GM12878 (cell line): ENCODE measurements around the gene YARS1. TPM values are rescaled to one million over a fixed set of nuclear protein-coding genes. Genes with fewer than 3 reads are reported as not detected.

Source experiments
- ATAC-seq: fragments of 200-7000 bp; cut with Tn5 transposase; 3 replicates; pipeline ENCODE4 v1.9.1; 2020; ENCODE audit warnings: mild to moderate bottlenecking, moderate library complexity
- BruUV-seq: library from RNA; stranded (reverse); fragments of 400-500 nt; replicated peaks from 2 replicates; lab custom pipeline; 2021; lab: Mats Ljungman, UMichigan
- CTCF ChIA-PET: fragments of 300-600 bp; sonication (Branson Sonifier 250); formaldehyde crosslinking; extraction: SDS; loops from one replicate; lab custom pipeline; 2021; ENCODE audit warnings: inconsistent platforms; lab: Yijun Ruan, JAX
- POLR2A ChIA-PET: fragments of 350-600 bp; formaldehyde crosslinking; extraction: SDS; loops from one replicate; lab custom pipeline; 2021; ENCODE audit warnings: inconsistent platforms; lab: Charles Lee
- RAD21 ChIA-PET: fragments of 300-600 bp; sonication (Branson Sonifier 250); formaldehyde crosslinking; loops from one replicate; lab custom pipeline; 2023; ENCODE audit warnings: antibody characterized with exemption; ENCODE audit not compliant: unreplicated experiment; lab: Charles Lee
- SMC1A ChIA-PET: fragments of 300-600 bp; sonication (Branson Sonifier 250); formaldehyde crosslinking; loops from one replicate; lab custom pipeline; 2023; ENCODE audit not compliant: unreplicated experiment, uncharacterized antibody; lab: Charles Lee
- DNase-seq: peaks from one replicate; pipeline ENCODE4 v3.0.0-alpha.2; 2011; ENCODE audit warnings: low read depth, low spot score
- FAIRE-seq: peaks from 3 replicates; lab custom pipeline; 2011; peaks lifted over from hg19 to GRCh38; lab: Jason Lieb, UNC
- H2AFZ ChIP-seq: 2 replicates; pipeline ENCODE4 v1.6.0; 2011; ENCODE audit warnings: low read depth, low read length, control low read depth; ENCODE audit not compliant: control insufficient read depth
- H3K27ac ChIP-seq: 2 replicates; pipeline ENCODE4 v1.5.1; 2011; ENCODE audit warnings: control low read depth; ENCODE audit not compliant: control insufficient read depth, insufficient read depth
- H3K27me3 ChIP-seq, 2 experiments: replicated peaks in 1 of 2; 2 replicates each; pipeline versions ENCODE4 v1.6.0 to v1.6.1; 2011; ENCODE audit warnings: low read length in 1 of 2; ENCODE audit not compliant: control insufficient read depth in 2 of 2, insufficient read depth in 2 of 2
- H3K36me3 ChIP-seq, 2 experiments: 2 replicates each; pipeline ENCODE4 v1.5.1; 2011; ENCODE audit warnings: low read length in 1 of 2; ENCODE audit not compliant: control insufficient read depth in 2 of 2, insufficient read depth in 2 of 2
- H3K4me1 ChIP-seq: 2 replicates; pipeline ENCODE4 v1.6.1; 2011; ENCODE audit warnings: mild to moderate bottlenecking, low read length, moderate library complexity, mixed read lengths; ENCODE audit not compliant: control insufficient read depth, insufficient read depth
- H3K4me2 ChIP-seq: 2 replicates; pipeline ENCODE4 v1.6.0; 2011; ENCODE audit warnings: control low read depth; ENCODE audit not compliant: control insufficient read depth, insufficient read depth
- H3K4me3 ChIP-seq: fragments of 200-600 bp; sonication (generic); 2 replicates; pipeline ENCODE4 v1.5.1; 2016
- H3K79me2 ChIP-seq: 2 replicates; pipeline ENCODE4 v1.6.0; 2011; ENCODE audit warnings: low read length; ENCODE audit not compliant: control insufficient read depth, insufficient read depth
- H3K9ac ChIP-seq: 2 replicates; pipeline ENCODE4 v1.8.0; 2011; ENCODE audit warnings: low read length, control low read depth, mixed read lengths; ENCODE audit not compliant: control insufficient read depth, insufficient read depth
- H3K9me3 ChIP-seq: replicated peaks from 3 replicates; pipeline ENCODE4 v1.5.1; 2011; ENCODE audit warnings: mild to moderate bottlenecking, low read length; ENCODE audit not compliant: control insufficient read depth, insufficient read depth
- H4K20me1 ChIP-seq: 2 replicates; pipeline ENCODE4 v1.6.0; 2011; ENCODE audit not compliant: control insufficient read depth, insufficient read depth
- BCL11A ChIP-seq: IDR thresholded peaks from 2 replicates; pipeline ENCODE4 v1.6.1; 2011; ENCODE audit warnings: low read depth, low read length
- MLLT1 ChIP-seq: fragments of 450-650 bp; IDR thresholded peaks from 2 replicates; pipeline ENCODE4 v1.6.1; 2016; ENCODE audit warnings: mild to moderate bottlenecking
- RBBP5 ChIP-seq: fragments of 200-600 bp; sonication (generic); conservative IDR thresholded peaks from 2 replicates; pipeline ENCODE4 v1.6.1; 2016
- RELB ChIP-seq: fragments of 450-650 bp; IDR thresholded peaks from 2 replicates; pipeline ENCODE4 v1.6.1; 2017; ENCODE audit warnings: low read depth, mild to moderate bottlenecking, moderate library complexity
- SREBF2 ChIP-seq: IDR thresholded peaks from 2 replicates; pipeline ENCODE4 v1.6.1; 2012; ENCODE audit warnings: mild to moderate bottlenecking, low read length
- STAT1 ChIP-seq: fragments of 450-650 bp; conservative IDR thresholded peaks from 2 replicates; pipeline ENCODE4 v1.6.1; 2014; ENCODE audit warnings: antibody characterized with exemption, mild to moderate bottlenecking
- SUPT20H ChIP-seq: IDR thresholded peaks from 2 replicates; pipeline ENCODE4 v1.6.1; 2011; ENCODE audit warnings: low read depth, mild to moderate bottlenecking, low read length, moderate library complexity, borderline replicate concordance; ENCODE audit not compliant: control insufficient read depth
- YBX1 ChIP-seq: fragments of 450-650 bp; IDR thresholded peaks from 2 replicates; pipeline ENCODE4 v1.6.1; 2016; ENCODE audit warnings: antibody characterized with exemption
- ZNF592 ChIP-seq: fragments of 450-650 bp; IDR thresholded peaks from 2 replicates; pipeline ENCODE4 v1.6.1; 2017; ENCODE audit warnings: mild to moderate bottlenecking, moderate library complexity
- WGBS: methylation state at CpG from one replicate; pipeline ENCODE4 v1.1.6; 2016; ENCODE audit warnings: low lambda C conversion rate; ENCODE audit not compliant: insufficient replicate concordance, insufficient coverage; ENCODE audit errors: missing lambda C conversion rate; 5-methylcytosine and 5-hydroxymethylcytosine counted together
- in situ Hi-C: fragments of 300-500 bp; cut with MboI; formaldehyde crosslinking; loops from 9 replicates; pipeline ENCODE4 v1.14.3; 2018; ENCODE audit warnings: mixed read lengths
- intact Hi-C: fragments of 100-400 bp; cut with micrococcal nuclease; formaldehyde crosslinking; loops from one replicate; pipeline ENCODE4 v1.14.2; 2022; ENCODE audit not compliant: unreplicated experiment
- polyA plus RNA-seq, 11 experiments: library from polyadenylated mRNA; depleted of rRNA in 4 of 11; unstranded in 6 of 11; stranded (reverse) in 5 of 11; fragments of >200 nt; fragmentation: Nextera tagmentation in 4 of 11; fragmentation: Illumina TruSeq in 1 of 11; extraction: Ambion mirVana in 4 of 11; extraction: Trizol in 1 of 11; gene quantifications; 1 replicate in 1 of 11; 2 replicates in 10 of 11; pipeline versions ENCODE4 v1.2.1 to v1.2.3, GENCODE V29; 2011 to 2016; ENCODE audit warnings: inconsistent platforms in 2 of 11, missing spikeins in 2 of 11, low read depth in 1 of 11
- total RNA-seq, 4 experiments: library from RNA; depleted of rRNA in 3 of 4; stranded (reverse); fragments of >200 nt in 3 of 4; fragmentation: Illumina TruSeq in 1 of 4; extraction: Trizol in 1 of 4; gene quantifications; 2 replicates each; pipeline versions ENCODE4 v1.2.1 to v1.2.3, GENCODE V29; 2013 to 2021
- TF ChIP-seq, protein P1 (sequence below): IDR thresholded peaks from 2 replicates; pipeline ENCODE4 v1.6.1; 2011; ENCODE audit warnings: borderline replicate concordance, low read depth, mild to moderate bottlenecking, moderate library complexity, low read length; ENCODE audit not compliant: insufficient read depth, poor library complexity, severe bottlenecking

Gene YARS1
- total and polyA plus RNA-seq, 10 of the 15 experiments (the other 5 are each of a cell fraction or from before 2014, with no cell fraction given): 39.9 to 202 (median 136) TPM

DNA sequence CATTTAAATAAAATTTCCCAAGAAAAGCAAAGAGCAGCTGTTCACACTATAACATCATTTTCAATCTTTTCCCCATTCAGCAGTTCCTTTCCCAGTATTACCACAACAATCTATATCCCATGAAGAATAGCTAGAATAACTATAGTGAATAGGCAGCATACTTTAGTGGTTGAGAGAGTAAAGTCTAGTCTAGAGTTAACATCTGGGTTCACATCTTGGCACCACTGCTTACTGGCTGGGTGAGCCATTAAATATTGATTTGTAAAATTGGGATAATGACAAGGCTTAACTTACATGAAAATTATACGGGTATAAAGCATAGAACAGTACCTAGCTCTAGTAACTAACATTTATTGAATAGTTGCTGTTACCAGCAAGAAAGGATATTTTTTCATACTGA is 14.7 kb upstream of the YARS1 start (continued):
- TF ChIP-seq SUPT20H: no peak
- no peak for TF ChIP-seq MLLT1
- no peak for TF ChIP-seq STAT1
- TF ChIP-seq, protein P1, sequence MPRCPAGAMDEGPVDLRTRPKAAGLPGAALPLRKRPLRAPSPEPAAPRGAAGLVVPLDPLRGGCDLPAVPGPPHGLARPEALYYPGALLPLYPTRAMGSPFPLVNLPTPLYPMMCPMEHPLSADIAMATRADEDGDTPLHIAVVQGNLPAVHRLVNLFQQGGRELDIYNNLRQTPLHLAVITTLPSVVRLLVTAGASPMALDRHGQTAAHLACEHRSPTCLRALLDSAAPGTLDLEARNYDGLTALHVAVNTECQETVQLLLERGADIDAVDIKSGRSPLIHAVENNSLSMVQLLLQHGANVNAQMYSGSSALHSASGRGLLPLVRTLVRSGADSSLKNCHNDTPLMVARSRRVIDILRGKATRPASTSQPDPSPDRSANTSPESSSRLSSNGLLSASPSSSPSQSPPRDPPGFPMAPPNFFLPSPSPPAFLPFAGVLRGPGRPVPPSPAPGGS: no peak

- H2AFZ ChIP-seq: no peak overlapping the region
- H3K27me3 ChIP-seq: no peaks in the 10 kb centered on the region
- no peaks in the 10 kb centered on the region for H3K9me3 ChIP-seq
- DNase-seq (no peak), ATAC-seq (no peak), FAIRE-seq (no peak)
- no peaks in the 10 kb centered on the region for H3K4me1 ChIP-seq
- intact Hi-C loops: no loop called here
- H4K20me1 ChIP-seq: no peaks in the 10 kb centered on the region
- POLR2A ChIA-PET: interaction anchor here (0.9 to 1.0 kb wide), 2 partner anchors 14 to 15 kb away, joined by 3 to 5 read pairs; no protein-coding TSS in a partner anchor
- RAD21 ChIA-PET: no interaction called here
- H3K27ac ChIP-seq: no peak overlapping the region
- BruUV-seq: TSS peak; percentile 26
- SMC1A ChIA-PET: interaction anchor here (0.7 to 1.4 kb wide), 6 partner anchors 8 to 45 kb away, joined by 3 to 5 read pairs (median 4); no protein-coding TSS in a partner anchor
- CTCF ChIA-PET: interaction anchor here (1.2 to 3.1 kb wide), 3 partner anchors 42 to 103 kb away, joined by 3 to 23 read pairs (median 14); no protein-coding TSS in a partner anchor
- H3K79me2 ChIP-seq: peaks cover 2% of the 10 kb centered on the region; the same call in 1 of the 2 replicates
- H3K36me3 ChIP-seq: peaks cover 3 to 47% of the 10 kb centered on the region in 2 experiments
- no peak overlapping the region for H3K9ac ChIP-seq
- 86% methylated on average over 6 of the region's 6 CpGs for WGBS
- no peak overlapping the region for H3K4me3 ChIP-seq
- no peak overlapping the region for H3K4me2 ChIP-seq
- in situ Hi-C loops: no loop called here
- TF ChIP-seq ZNF592: no peak
- no peak for TF ChIP-seq SREBF2
- TF ChIP-seq RBBP5: no peak
- TF ChIP-seq, protein P1: no peak
- no peak for TF ChIP-seq BCL11A
- no peak for TF ChIP-seq YBX1
- no peak for TF ChIP-seq RELB
Observed at GRCh38 chr1:32830092-32830852, 13.1 kb upstream of the YARS1 start.
